Measurements from ENCODE around the gene OR7C1. TPM values are rescaled to one million over a fixed set of nuclear protein-coding genes. Genes with fewer than 3 reads are reported as not detected.

Gene OR7C1
- total and polyA plus RNA-seq, 2 experiments from 2014 or later: 0.02 to 0.03 TPM

GRCh38 chr19:14772995-14773394, 62.0 kb downstream of the OR7C1 start:
- Histone ChIP-seq H3K4me3 (no peak overlapping the region), H3K79me2 (no peaks in the 10 kb centered on the region), H3K4me1 (ENCODE audit: insufficient read depth) (no peaks in the 10 kb centered on the region), H3K4me2 (no peak overlapping the region), H4K20me1 (ENCODE audit: insufficient read depth, poor library complexity, severe bottlenecking) (no peaks in the 10 kb centered on the region), H3K27ac (no peak overlapping the region), H3K27me3 (no peaks in the 10 kb centered on the region), H2AFZ (no peak overlapping the region), H3K9me3 (ENCODE audit: low read depth) (no peaks in the 10 kb centered on the region), H3K9me2 (replicated peaks; ENCODE audit: insufficient read depth) (no peaks in the 10 kb centered on the region), H3K36me3 (replicated peaks; ENCODE audit: insufficient read depth, low read depth) (no peaks in the 10 kb centered on the region)
- WGBS (ENCODE audit: low lambda C conversion rate, missing lambda C conversion rate): 97% methylated on average over 7 of the region's 7 CpGs
- TF ChIP-seq EZH2 (IDR thresholded peaks at IDR 0.05; ENCODE audit: borderline replicate concordance) (no peak), EZH2phosphoT487 (IDR thresholded peaks at IDR 0.05; ENCODE audit: low read depth, severe bottlenecking, unreplicated experiment) (no peak), CTCF (IDR thresholded peaks at IDR 0.05; ENCODE audit: poor library complexity) (no peak)
- no peak for DNase-seq (ENCODE audit: low spot score)

DNA sequence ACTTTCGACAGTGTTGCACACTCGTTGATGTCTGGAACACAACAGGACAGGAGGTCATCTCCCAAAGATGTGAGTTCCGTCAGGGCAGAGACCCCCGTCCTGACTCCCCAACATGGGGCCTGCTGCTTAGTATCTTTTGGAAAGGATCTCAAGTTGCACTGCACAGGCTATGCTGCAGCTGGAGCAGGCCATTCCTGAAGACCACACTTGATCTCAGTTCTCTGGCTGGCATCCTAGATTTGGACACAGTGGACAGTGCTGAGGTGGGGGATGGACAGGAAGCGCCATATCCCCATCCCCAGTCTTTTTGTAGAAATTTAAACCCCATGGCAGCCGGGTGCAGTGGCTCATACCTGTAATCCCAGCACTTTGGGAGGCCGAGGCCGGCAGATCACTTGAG, 62.5 kb downstream of the OR7C1 start:
- no peaks in the 10 kb centered on the region for H3K9me3 ChIP-seq (ENCODE audit: low read depth)
- no peaks in the 10 kb centered on the region for H3K27me3 ChIP-seq
- H3K79me2 ChIP-seq: no peaks in the 10 kb centered on the region
- H3K4me2 ChIP-seq: no peak overlapping the region
- no peaks in the 10 kb centered on the region for H3K4me1 ChIP-seq (ENCODE audit: insufficient read depth)
- no peaks in the 10 kb centered on the region for H3K36me3 ChIP-seq (replicated peaks; ENCODE audit: insufficient read depth, low read depth)
- no peak overlapping the region for H3K4me3 ChIP-seq
- no peak overlapping the region for H3K27ac ChIP-seq
- H4K20me1 ChIP-seq (ENCODE audit: insufficient read depth, poor library complexity, severe bottlenecking): no peaks in the 10 kb centered on the region
- H3K9me2 ChIP-seq (replicated peaks; ENCODE audit: insufficient read depth): no peaks in the 10 kb centered on the region
- H2AFZ ChIP-seq: no peak overlapping the region
- DNase-seq (ENCODE audit: low spot score): no peak
- 87% methylated on average over 8 of the region's 8 CpGs for WGBS (ENCODE audit: low lambda C conversion rate, missing lambda C conversion rate)
- TF ChIP-seq CTCF (IDR thresholded peaks at IDR 0.05; ENCODE audit: poor library complexity) (no peak), EZH2phosphoT487 (IDR thresholded peaks at IDR 0.05; ENCODE audit: low read depth, severe bottlenecking, unreplicated experiment) (no peak), EZH2 (IDR thresholded peaks at IDR 0.05; ENCODE audit: borderline replicate concordance) (no peak)

- Histone ChIP-seq H3K4me3 (no peak overlapping the region), H3K27ac (no peak overlapping the region), H3K79me2 (no peaks in the 10 kb centered on the region), H3K27me3 (no peaks in the 10 kb centered on the region), H3K36me3 (replicated peaks; ENCODE audit: insufficient read depth, low read depth) (no peaks in the 10 kb centered on the region), H3K9me2 (replicated peaks; ENCODE audit: insufficient read depth) (no peaks in the 10 kb centered on the region), H3K4me1 (ENCODE audit: insufficient read depth) (no peaks in the 10 kb centered on the region), H4K20me1 (ENCODE audit: insufficient read depth, poor library complexity, severe bottlenecking) (no peaks in the 10 kb centered on the region), H2AFZ (no peak overlapping the region), H3K9me3 (ENCODE audit: low read depth) (no peaks in the 10 kb centered on the region), H3K4me2 (no peak overlapping the region)
- 83% methylated on average over 11 of the region's 11 CpGs for WGBS (ENCODE audit: low lambda C conversion rate, missing lambda C conversion rate)
- no peak for TF ChIP-seq EZH2phosphoT487 (IDR thresholded peaks at IDR 0.05; ENCODE audit: low read depth, severe bottlenecking, unreplicated experiment)
- no peak for TF ChIP-seq CTCF (IDR thresholded peaks at IDR 0.05; ENCODE audit: poor library complexity)
- TF ChIP-seq EZH2 (IDR thresholded peaks at IDR 0.05; ENCODE audit: borderline replicate concordance): no peak
- DNase-seq (ENCODE audit: low spot score): no peak
These were observed 63.8 kb downstream of the OR7C1 start for GRCh38 chr19:14770944-14771839.
